H9 (cell line): ENCODE data around the gene TST. TPM values are rescaled to one million over a fixed set of nuclear protein-coding genes. Genes with fewer than 3 reads are reported as not detected.

Experiments used
- DNase-seq: peaks from one replicate; pipeline ENCODE4 v3.0.0-alpha.2; 2017
- H2AFZ ChIP-seq: one replicate; pipeline ENCODE4 v1.6.1; 2013; ENCODE audit warnings: mild to moderate bottlenecking, low read length, control low read depth, moderate library complexity
- H2AK5ac ChIP-seq: 2 replicates; pipeline ENCODE4 v1.6.1; 2013; ENCODE audit warnings: low read length, control low read depth, mixed read lengths; ENCODE audit not compliant: insufficient read length
- H2BK120ac ChIP-seq: one replicate; pipeline ENCODE4 v1.6.1; 2013; ENCODE audit warnings: low read depth, mild to moderate bottlenecking, low read length, control low read depth, inconsistent platforms; ENCODE audit not compliant: poor library complexity, severe bottlenecking
- H2BK12ac ChIP-seq: 2 replicates; pipeline ENCODE4 v1.6.1; 2013; ENCODE audit warnings: low read length, control low read depth, mixed read lengths, low read depth; ENCODE audit not compliant: insufficient read length
- H2BK15ac ChIP-seq: 2 replicates; pipeline ENCODE4 v1.6.1; 2013; ENCODE audit warnings: low read depth, low read length, control low read depth
- H2BK20ac ChIP-seq: one replicate; pipeline ENCODE4 v1.6.1; 2013; ENCODE audit warnings: low read depth, mild to moderate bottlenecking, low read length, control low read depth, inconsistent platforms; ENCODE audit not compliant: poor library complexity, severe bottlenecking
- H2BK5ac ChIP-seq: 2 replicates; pipeline ENCODE4 v1.6.1; 2013; ENCODE audit warnings: low read length, control low read depth, mixed read lengths; ENCODE audit not compliant: insufficient read length
- H3K14ac ChIP-seq: 2 replicates; pipeline ENCODE4 v1.6.1; 2013; ENCODE audit warnings: low read length, control low read depth; ENCODE audit not compliant: insufficient read depth
- H3K18ac ChIP-seq: 2 replicates; pipeline ENCODE4 v1.6.1; 2013; ENCODE audit warnings: low read depth, mild to moderate bottlenecking, mixed read lengths, low read length, control low read depth; ENCODE audit not compliant: insufficient read length
- H3K23ac ChIP-seq: 2 replicates; pipeline ENCODE4 v1.6.1; 2013; ENCODE audit warnings: low read length, control low read depth, mixed read lengths, low read depth; ENCODE audit not compliant: insufficient read length
- H3K23me2 ChIP-seq: 2 replicates; pipeline ENCODE4 v1.6.1; 2013; ENCODE audit warnings: low read depth, mild to moderate bottlenecking, mixed read lengths, low read length, control low read depth; ENCODE audit not compliant: insufficient read length, poor library complexity, severe bottlenecking
- H3K27ac ChIP-seq: 2 replicates; pipeline ENCODE4 v1.5.1; 2013; ENCODE audit warnings: low read length, control low read depth, mixed read lengths, low read depth; ENCODE audit not compliant: insufficient read length
- H3K27me3 ChIP-seq: 2 replicates; pipeline ENCODE4 v1.6.1; 2013; ENCODE audit warnings: low read length, control low read depth, inconsistent platforms; ENCODE audit not compliant: insufficient read depth
- H3K4ac ChIP-seq: 2 replicates; pipeline ENCODE4 v1.6.1; 2013; ENCODE audit warnings: low read depth, mild to moderate bottlenecking, control low read depth, inconsistent platforms, low read length, moderate library complexity
- H3K4me1 ChIP-seq: 2 replicates; pipeline ENCODE4 v1.6.1; 2013; ENCODE audit warnings: low read length, control low read depth, inconsistent platforms; ENCODE audit not compliant: insufficient read depth
- H3K4me2 ChIP-seq: 2 replicates; pipeline ENCODE4 v1.6.1; 2013; ENCODE audit warnings: low read length, control low read depth, mixed read lengths; ENCODE audit not compliant: insufficient read length, insufficient read depth
- H3K56ac ChIP-seq: 2 replicates; pipeline ENCODE4 v1.6.1; 2013; ENCODE audit warnings: low read depth, mild to moderate bottlenecking, mixed read lengths, low read length, control low read depth; ENCODE audit not compliant: insufficient read length
- H3K79me1 ChIP-seq: 2 replicates; pipeline ENCODE4 v1.6.1; 2013; ENCODE audit warnings: low read depth, mild to moderate bottlenecking, moderate library complexity, low read length, control low read depth, inconsistent platforms; ENCODE audit not compliant: insufficient read depth, poor library complexity, severe bottlenecking
- H3K79me2 ChIP-seq: 2 replicates; pipeline ENCODE4 v1.6.1; 2013; ENCODE audit warnings: low read length, control low read depth, inconsistent platforms; ENCODE audit not compliant: insufficient read depth
- H3K9ac ChIP-seq: 2 replicates; pipeline ENCODE4 v1.6.1; 2013; ENCODE audit warnings: low read length, control low read depth, mixed read lengths; ENCODE audit not compliant: insufficient read length; ENCODE audit errors: extremely low read depth
- H3K9me3 ChIP-seq: one replicate; pipeline ENCODE4 v1.6.1; 2013; ENCODE audit warnings: low read depth, low read length, inconsistent platforms; ENCODE audit not compliant: control insufficient read depth
- H3T11ph ChIP-seq: one replicate; pipeline ENCODE4 v1.6.1; 2013; ENCODE audit warnings: mild to moderate bottlenecking, low read length, control low read depth, inconsistent platforms
- H4K20me1 ChIP-seq: one replicate; pipeline ENCODE4 v1.6.1; 2013; ENCODE audit not compliant: control insufficient read depth, insufficient read length, insufficient read depth
- H4K5ac ChIP-seq: 2 replicates; pipeline ENCODE4 v1.6.1; 2013; ENCODE audit warnings: low read depth, mild to moderate bottlenecking, mixed read lengths, low read length, control low read depth; ENCODE audit not compliant: insufficient read length
- H4K8ac ChIP-seq: replicated peaks from 2 replicates; pipeline ENCODE4 v1.6.1; 2013; ENCODE audit warnings: low read length, control low read depth, mixed read lengths, low read depth; ENCODE audit not compliant: insufficient read length
- H4K91ac ChIP-seq: 2 replicates; pipeline ENCODE4 v1.6.1; 2013; ENCODE audit warnings: low read depth, mild to moderate bottlenecking, moderate library complexity, mixed read lengths, low read length, control low read depth; ENCODE audit not compliant: insufficient read length
- H3K27ac Mint-ChIP-seq, 3 experiments: 2 replicates in 2 of 3; 3 replicates in 1 of 3; pipeline ENCODE4 v1.8.0; 2020 to 2021; ENCODE audit warnings: mixed read lengths in 3 of 3, mild to moderate bottlenecking in 1 of 3, moderate library complexity in 1 of 3
- H3K27me3 Mint-ChIP-seq: 2 replicates; pipeline ENCODE4 v1.8.0; 2021; ENCODE audit warnings: low read depth, mild to moderate bottlenecking, moderate library complexity, mixed read lengths
- H3K36me3 Mint-ChIP-seq, 3 experiments: 2 replicates in 2 of 3; 3 replicates in 1 of 3; pipeline ENCODE4 v1.8.0; 2020 to 2021; ENCODE audit warnings: low read depth in 3 of 3, mixed read lengths in 3 of 3; ENCODE audit not compliant: insufficient read depth in 1 of 3
- H3K4me1 Mint-ChIP-seq, 2 experiments: 2 replicates each; pipeline ENCODE4 v1.8.0; 2020; ENCODE audit warnings: mixed read lengths in 2 of 2
- H3K4me3 Mint-ChIP-seq, 2 experiments: 2 replicates in 1 of 2; 3 replicates in 1 of 2; pipeline ENCODE4 v1.8.0; 2020 to 2021; ENCODE audit warnings: mild to moderate bottlenecking in 2 of 2, mixed read lengths in 2 of 2, moderate library complexity in 1 of 2
- H3K9me3 Mint-ChIP-seq, 2 experiments: 2 replicates in 1 of 2; 3 replicates in 1 of 2; pipeline ENCODE4 v1.8.0; 2020; ENCODE audit warnings: mild to moderate bottlenecking in 2 of 2, mixed read lengths in 2 of 2, moderate library complexity in 1 of 2
- CTCF ChIP-seq: fragments of 200-600 bp; sonication (generic); conservative IDR thresholded peaks from 3 replicates; pipeline ENCODE4 v1.8.0; 2021; ENCODE audit warnings: antibody characterized with exemption, mild to moderate bottlenecking
- WGBS: extraction: QIAGEN DNeasy Blood & Tissue Kit; methylation state at CpG from one replicate; pipeline ENCODE4 v1.1.7; 2013; ENCODE audit warnings: missing lambda C conversion rate, low lambda C conversion rate, mixed read lengths; ENCODE audit not compliant: insufficient read length; ENCODE audit errors: extremely low coverage; 5-methylcytosine and 5-hydroxymethylcytosine counted together
- total RNA-seq: library from RNA; stranded (reverse); gene quantifications from 2 replicates; pipeline ENCODE4 v1.2.1, GENCODE V29; 2021

Gene TST
- total RNA-seq, 1 experiment from 2014 or later, result 31.9 TPM

DNA sequence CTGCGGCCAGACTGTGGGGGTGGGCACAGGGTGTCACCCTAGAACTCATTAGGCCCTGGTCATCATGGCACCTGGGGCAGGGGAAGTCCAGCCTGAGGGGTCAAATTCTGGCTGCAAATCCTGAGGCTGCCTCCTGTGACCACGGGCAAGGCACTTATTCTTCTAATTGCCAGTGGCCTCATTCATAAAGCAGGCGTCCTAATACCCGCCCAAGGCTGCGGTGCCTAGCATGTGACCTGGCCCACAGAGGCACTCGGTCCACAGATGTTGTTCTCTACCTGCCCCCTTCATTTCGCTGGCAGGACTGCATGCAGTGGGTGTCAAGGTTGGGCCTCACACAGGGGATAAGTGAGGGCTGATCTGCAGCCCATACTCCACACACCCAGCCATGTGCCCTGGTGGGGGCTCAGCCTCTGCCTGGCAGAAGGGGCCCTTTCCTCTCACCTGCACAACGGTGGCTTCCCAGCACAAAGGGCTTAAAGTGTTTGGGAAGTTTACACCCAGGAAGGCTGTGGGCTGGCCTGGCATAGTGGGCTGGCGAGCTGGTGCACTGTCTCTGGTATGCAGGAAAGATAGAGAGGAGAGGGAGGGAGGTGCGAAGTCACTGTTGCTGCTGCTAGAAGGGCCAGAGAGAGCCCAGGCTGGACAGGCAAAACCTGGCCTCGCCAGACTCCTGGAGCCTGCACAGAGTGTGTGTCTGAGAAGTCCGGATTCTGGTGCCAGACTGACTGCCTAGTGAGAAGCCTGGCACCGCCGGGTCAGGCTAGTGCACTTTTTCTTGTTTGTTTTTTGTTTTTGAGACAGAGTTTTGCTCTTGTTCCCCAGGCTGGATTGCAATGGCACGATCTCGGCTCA, 3.5 kb upstream of the TST start:
- no peaks in the 10 kb centered on the region for H3K27me3 ChIP-seq
- H3K23ac ChIP-seq, result no peak overlapping the region
- H4K91ac ChIP-seq, result no peak overlapping the region
- no peaks in the 10 kb centered on the region for H3K9me3 ChIP-seq
- Mint-ChIP-seq H3K27ac (no peak overlapping the region), H3K4me3 (no peak overlapping the region), H3K4me1 (peaks cover 22 to 39% of the 10 kb centered on the region in 2 experiments), H3K27me3 (no peaks in the 10 kb centered on the region), H3K36me3 (peaks cover 12 to 38% (median 30%) of the 10 kb centered on the region in 3 experiments; a peak in 6 of 7 replicates), H3K9me3 (no peaks in the 10 kb centered on the region)
- no peak overlapping the region for H3K18ac ChIP-seq
- no peak overlapping the region for H2BK20ac ChIP-seq
- no peak for DNase-seq
- WGBS, result no CpG with 5 or more reads among the region's 16 CpGs
- peaks cover 2% of the 10 kb centered on the region for H4K20me1 ChIP-seq
- H2BK15ac ChIP-seq, result no peak overlapping the region
- H4K8ac ChIP-seq, result no peak overlapping the region
- H2AK5ac ChIP-seq, result no peak overlapping the region
- no peak overlapping the region for H3K9ac ChIP-seq
- no peak overlapping the region for H3K56ac ChIP-seq
- H3K27ac ChIP-seq, result no peak overlapping the region
- H3K23me2 ChIP-seq, result peaks cover 3% of the 10 kb centered on the region
- H3K4ac ChIP-seq, result no peak overlapping the region
- H3K79me1 ChIP-seq, result no peaks in the 10 kb centered on the region
- no peak overlapping the region for H4K5ac ChIP-seq
- H2BK120ac ChIP-seq, result no peak overlapping the region
- H3K79me2 ChIP-seq, result no peaks in the 10 kb centered on the region; the same call in 1 of the 2 replicates
- H3K14ac ChIP-seq, result no peak overlapping the region
- H3T11ph ChIP-seq, result no peak overlapping the region
- no peak overlapping the region for H3K4me2 ChIP-seq
- no peaks in the 10 kb centered on the region; the same call in 1 of the 2 replicates for H3K4me1 ChIP-seq
- TF ChIP-seq CTCF, result no peak
- H2AFZ ChIP-seq, result no peak overlapping the region
- H2BK5ac ChIP-seq, result no peak overlapping the region
- H2BK12ac ChIP-seq, result no peak overlapping the region
